Epidermal melanocyte (primary cell): ENCODE measurements around the gene FRMD4A.
"Not testable (repeated sequence)": the region's sequence is repeated elsewhere in the genome, so short reads cannot be mapped to it uniquely, and the experiment has no call there.

Source experiments
- DNase-seq: peaks from one replicate; pipeline ENCODE4 v3.0.0; 2011; ENCODE audit warnings: low spot score; ENCODE audit not compliant: insufficient read length

The FRMD4A gene

DNA sequence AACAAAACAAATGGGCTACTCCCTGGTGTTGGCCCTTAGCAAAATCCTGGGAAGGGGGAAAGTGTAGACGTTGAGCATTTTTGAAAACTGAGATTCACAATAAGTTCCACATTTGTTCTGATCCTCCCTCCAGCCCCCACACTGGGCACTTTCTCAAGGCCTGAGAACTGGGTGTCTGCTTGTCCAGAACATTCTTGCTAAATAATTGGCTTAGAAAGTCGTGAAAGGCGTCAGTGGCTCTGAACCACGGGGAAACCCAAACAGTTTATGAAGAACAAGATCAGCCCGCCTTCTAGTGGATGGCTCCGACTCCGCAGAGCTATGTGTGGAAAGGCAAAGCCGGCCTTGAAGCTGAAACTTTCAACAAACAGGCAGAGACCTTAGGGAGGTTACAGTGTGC is 373.9 kb downstream of the FRMD4A start:
- no peak for DNase-seq

DNA sequence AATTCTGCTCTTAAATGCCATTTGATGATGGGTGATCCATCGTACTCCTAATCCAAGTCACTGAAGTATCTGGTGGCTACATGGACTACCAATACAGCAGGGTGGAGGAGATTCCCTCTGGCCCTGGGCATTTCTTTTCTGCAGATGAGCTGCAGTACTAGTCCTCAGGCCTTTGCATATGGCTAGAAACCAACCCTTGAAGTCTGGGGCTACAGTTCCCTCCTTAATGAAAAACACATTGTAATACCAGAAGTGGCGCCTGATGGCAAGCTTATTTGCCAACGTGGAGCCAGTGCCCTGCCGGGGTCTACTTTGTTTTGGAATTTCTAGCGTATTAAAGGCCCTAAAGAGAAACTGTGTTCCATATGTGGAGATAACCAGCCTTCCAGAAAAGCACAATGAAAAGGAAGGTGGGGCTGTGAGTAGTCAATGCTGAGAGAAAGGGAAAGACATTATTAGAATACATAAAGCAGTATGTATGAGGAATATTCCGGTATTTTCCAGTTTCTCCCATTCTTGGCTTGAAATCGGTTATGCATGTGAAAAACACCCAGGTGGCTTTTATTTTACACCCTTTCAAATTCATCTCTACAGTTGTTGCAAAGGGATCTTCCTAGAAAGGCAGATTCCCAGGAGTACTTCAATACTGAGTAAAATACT is 375.2 kb downstream of the FRMD4A start:
- DNase-seq = no peak

DNA sequence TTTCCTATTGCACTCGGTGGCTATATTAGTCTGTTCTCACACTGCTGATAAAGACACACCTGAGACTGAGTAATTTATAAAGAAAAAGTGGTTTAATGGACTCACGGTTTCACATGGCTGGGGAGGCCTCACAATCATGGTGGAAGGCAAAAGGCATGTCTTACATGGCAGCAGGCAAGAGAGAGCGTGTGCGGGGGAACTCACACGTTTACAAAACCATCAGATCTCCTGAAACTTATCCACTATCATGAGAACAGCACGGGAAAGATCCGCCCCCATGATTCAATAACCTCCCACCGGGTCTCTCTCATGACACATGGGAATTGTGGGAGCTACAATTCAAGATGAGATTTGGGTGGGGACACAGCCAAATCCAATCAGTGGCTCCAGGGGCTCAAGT is 376.5 kb downstream of the FRMD4A start:
- DNase-seq = not testable (repeated sequence)

DNA sequence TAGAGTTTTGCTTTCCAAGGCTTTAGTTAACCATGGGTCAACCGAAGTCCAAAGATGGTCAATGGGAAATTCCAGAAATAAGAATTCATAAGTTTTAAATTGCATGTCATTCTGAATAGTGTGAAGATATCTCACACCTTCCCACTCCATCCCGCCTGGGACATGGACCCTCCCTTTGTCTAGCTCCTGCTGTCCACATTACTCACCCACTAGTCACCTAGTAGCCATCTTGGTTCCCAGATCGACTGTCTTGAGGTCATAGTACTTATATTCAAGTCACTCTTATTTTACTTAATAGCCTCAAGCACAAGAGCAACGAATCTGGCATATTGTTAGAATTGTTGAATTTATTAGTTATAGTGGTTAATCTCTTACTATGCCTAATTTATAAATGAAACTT is 377.4 kb downstream of the FRMD4A start:
- DNase-seq = no peak

DNA sequence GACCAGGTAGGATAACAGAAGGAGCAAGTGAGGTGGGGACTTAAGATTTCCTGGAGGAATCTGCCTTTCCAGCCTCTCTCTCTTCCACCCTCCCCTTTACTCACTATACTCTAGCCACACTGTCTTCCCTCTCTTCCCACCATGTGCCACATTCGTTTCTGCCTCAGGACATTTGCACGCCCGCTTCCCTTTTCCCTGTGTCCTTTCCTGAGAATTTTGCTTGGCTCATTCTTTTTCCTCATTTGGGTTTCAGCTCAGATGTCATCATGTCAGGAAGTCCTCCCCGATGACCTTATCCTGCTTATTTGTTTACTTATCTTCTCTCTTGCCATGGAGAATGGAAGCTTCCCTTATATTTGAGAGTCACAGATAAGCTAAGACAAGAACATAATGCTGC is 380.2 kb downstream of the FRMD4A start:
- DNase-seq = no peak

DNA sequence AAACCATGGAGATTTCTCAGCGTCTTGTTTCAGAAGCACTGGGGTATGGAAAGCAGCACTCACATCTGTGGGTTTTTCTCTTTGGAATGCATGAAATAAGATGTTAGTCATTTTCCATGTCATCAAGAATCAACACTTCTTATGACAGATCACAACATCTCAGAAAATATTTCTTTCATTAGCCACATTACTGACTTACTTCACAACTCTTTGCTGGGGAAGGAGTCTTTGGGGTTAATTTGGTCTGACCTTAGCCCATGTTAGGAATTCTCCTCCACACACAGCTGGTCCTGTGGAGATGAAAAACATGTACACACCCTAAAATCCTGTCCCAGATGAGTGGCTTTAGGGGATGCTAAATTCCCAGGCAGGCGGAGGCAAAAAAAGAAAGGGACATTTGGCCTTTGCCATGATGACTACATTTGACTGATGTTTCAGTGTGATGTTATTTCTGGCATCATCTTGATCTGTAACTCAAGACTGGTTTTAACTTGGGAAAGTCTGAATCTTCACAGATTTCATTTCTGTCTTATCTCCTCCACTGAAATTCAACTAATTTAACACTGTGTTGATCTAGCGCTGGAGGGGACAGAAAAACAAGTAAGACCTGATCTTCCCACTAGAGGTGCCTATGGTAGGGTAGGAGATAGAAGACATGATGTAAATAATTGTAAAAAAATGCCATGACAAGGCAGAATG is 380.7 kb downstream of the FRMD4A start:
- DNase-seq = no peak

DNA sequence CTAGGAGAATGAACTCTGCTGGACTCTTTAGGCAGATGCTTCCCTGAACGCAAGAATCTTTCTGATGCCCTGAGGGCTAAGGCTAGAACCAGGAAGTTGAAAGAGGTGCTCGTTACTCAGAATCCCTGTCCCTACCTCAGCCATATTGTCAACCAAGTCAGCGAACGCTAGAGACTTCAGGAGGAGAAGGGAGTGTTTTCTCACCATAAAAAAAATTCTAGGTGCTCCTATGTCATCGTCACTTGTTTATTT is 384.6 kb downstream of the FRMD4A start:
- no peak for DNase-seq

DNA sequence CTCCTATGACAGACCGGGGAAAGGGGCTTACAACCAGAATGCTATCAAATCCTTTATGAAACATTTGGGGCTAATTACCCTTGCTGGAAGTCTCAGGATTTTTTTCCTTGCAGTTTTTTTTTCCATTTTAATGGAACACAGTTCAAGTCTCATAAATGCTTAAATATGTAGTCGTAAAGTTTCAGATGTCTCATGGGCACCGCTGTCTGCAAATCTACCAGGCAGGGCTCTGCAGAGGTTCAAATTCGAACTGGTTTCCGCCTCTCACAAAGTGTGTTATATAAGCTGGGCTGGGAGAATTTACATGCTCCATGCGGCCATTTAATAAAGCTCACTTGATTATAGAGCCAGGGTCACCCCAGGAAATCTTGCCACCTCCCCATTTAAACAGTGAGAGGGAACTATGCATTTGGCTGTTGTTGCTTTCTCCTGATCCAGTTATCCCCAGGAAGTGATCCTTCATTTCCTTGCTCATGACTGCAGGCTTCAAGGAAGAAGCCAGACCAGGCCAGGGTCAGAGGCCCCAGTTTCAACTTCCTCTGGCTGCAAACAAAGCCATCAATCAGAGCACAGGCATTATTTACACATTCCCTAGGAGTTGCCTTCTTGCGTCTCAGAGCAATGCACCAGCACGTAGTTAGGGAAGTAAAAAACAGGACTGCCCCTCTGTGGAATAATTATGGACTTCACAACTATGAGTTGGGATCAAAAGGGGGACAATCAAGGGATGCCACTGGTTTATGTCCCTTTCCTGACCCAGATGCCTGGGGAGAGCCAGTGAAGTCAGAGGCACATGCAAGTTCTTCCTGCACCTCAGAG is 385.1 kb downstream of the FRMD4A start:
- DNase-seq = no peak

DNA sequence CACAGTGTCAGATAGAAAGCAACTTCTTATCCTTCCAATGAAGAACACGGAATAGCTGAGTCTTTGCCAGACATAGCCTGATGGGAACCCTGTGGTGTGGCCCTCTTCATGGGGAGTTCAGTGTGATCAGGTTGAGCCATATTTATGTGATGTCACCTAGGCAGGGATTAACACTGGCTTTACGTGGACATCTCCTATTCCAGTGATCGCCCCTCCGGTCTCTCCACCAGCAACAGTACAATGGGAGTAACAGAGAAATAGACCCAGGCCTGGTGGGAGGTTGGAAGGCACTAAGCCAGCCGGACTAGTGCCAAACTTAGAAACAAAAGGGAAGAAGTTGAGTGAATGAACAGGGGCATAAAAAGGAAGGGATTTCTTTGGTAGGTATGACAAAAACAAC is 385.9 kb downstream of the FRMD4A start:
- no peak for DNase-seq

DNA sequence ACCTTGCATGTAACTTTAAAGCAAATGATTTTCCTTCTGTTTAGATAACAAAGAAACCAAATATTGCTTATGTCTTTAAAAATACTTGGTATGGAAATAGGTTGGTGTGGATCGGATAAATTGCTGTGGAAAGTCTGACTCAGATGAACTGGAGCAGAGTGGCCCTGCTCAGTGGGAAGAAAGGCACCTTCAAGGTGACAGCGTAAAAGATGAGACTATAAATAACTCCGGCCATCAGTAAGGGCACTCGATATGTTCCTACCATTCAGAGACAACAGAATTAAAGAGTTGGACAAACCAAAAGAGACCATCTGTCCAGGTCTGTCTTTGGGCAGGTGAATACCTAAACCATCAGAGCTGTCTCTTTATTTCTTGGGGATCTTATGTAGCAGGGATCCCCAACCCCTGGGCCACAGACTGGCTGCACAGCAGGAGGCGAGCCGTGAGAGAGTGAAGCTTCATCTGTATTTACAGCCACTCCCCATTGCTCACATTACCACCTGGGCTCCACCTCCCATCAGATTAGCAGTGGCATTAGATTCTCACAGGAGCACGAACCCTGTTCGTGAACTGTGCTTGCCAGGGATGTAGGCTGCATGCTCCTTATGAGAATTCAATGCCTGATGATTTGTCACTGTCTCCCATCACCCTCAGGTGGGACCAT is 386.9 kb downstream of the FRMD4A start:
- no peak for DNase-seq

DNA sequence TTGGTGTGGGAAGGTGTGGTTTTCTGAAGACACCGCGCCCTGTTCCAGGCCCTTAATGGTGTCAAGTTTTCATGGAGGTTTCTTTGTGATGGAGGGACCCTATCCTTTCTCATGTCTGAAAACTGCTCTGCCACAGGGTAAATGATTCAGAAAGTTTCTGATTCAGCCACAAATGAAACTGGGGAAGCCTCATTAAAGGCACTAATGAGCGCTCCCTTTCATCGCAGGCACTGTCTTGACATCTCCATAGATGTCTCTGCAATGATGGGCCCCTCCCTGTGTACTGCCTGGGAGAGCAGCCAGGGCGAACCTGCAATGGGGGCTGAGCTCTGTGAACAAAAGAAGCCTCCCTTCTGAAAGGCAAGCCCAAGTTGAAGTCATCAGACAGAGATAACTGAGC is 388.7 kb downstream of the FRMD4A start:
- no peak for DNase-seq

DNA sequence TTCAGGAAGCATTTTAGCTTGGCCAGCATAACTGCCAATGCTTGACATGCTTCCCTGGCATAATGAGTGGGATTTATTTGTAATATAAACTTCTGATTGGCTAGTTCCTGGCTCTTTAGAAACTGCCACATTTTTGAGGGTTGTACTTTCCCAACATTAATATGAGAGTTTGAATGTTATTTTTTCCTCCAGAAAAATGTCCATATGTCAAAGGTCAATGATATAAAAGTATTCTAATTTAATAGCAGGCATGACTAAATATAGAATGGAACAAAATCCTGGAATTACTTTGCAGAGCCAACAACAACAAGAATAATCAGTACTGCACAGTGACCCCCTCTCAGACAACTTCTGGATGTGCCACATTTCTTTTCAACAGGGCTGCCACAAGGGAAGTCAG is 391.3 kb downstream of the FRMD4A start:
- DNase-seq = no peak

DNA sequence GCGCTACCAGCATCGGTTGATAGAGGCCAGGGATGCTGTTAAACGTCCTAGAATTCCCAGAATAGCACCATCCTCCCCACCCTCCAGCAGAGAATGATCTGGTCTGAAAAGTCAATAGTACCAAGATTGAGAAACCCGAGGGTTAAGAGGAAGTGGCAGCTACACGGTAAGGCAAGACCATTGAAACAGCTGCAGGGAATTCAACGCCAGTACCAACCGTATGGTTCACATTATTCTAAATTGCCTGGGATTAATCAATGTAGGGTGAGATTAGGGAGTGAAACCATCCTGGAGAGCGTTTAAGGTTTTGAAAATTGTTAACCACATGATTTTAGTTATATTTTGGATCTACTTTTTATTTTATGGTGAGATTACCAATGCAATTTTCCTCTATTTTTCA is 391.8 kb downstream of the FRMD4A start:
- no peak for DNase-seq

DNA sequence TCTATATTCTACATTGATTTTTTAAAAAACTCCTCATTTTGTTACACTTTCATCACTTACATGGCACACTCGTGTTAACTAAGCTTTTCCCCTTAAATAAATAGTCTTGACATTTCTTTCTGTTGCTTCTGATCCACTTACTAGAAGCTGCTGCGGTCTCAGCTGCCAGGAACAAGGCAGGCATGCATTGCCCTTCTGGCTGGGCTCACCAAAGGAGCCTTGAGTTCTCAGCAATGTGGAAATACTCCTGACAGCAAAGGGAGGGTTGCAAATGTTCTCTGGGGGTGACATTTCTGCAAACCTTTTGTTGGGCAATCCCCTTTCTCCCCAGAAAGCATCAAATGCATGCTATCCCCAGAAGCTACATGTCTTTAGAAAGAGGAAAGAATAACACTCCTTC is 393.9 kb downstream of the FRMD4A start:
- no peak for DNase-seq

DNA sequence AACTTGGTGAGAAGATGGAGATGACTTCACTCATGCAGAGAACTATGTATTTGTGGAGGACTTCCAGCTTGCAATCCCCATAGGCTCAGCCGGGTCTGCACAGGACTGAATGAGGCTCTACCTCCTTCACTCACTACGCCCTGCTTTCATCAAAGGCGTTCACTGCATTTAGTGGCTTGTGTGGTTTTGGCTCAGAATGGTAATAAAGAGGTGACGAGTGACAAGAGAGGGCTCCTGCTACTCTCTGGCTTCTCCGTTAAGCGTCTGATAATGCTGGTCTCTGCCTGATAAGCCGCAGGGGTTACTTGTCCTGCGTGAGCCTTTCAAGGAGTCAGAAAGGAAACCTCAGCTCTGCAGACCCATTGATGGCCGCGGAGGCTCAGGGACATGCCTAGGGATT is 400.6 kb downstream of the FRMD4A start:
- DNase-seq = no peak

DNA sequence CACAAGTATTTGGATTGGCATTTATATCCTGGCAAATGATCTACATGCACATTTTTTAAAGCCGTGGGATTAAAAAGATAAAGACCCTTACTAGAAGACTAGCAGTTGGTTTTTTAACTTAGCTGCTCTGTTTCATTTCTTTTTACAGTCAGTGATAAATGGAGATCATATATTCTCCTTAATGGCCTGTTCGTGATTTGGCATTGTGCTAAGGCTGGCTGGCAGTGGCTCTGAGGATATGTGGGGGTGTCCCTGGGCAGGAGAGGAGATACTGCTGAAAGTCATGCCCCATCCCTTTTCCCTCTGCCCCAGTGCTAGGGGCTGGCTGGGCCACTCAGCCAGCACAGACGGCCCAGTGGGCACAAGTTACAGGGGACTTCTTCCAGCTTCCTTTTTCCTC is 402.3 kb downstream of the FRMD4A start:
- no peak for DNase-seq

DNA sequence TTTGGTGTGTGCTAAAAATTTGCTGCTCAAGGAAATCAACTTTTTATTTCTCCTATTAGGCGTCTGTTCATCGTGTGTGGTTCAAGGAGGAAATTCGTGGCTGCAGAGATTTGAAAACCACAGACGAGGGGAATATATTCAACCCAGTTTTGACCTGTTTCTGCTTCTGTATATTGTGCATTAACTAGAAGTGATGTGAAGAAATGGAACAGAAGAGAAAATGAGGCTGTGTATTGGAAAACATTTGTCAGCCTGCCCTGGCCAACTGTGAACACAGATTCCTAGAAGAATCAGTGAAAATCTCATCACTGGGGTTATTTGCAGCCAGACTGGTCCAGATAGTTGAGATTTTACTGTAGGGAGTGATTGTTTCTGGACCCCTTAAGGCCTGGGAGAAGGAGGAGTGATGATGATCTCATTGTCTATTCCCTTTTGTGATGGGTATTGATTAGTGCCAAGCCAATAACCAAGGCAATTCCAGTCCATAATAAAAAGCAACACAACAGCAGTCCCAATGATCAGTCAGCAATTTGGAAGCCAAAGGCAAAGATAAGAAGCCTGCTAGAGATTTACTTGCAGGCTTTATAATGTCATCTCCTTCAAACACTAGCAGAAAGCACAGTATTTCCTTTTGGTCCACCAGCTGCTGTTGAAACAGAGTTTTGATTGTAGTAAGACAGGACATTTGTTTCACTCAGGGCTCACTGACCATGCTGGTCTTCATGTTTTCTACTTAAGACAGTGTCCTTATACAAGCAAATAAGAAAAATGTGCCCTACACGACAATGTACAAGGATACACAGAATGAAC is 404.5 kb downstream of the FRMD4A start:
- no peak for DNase-seq

DNA sequence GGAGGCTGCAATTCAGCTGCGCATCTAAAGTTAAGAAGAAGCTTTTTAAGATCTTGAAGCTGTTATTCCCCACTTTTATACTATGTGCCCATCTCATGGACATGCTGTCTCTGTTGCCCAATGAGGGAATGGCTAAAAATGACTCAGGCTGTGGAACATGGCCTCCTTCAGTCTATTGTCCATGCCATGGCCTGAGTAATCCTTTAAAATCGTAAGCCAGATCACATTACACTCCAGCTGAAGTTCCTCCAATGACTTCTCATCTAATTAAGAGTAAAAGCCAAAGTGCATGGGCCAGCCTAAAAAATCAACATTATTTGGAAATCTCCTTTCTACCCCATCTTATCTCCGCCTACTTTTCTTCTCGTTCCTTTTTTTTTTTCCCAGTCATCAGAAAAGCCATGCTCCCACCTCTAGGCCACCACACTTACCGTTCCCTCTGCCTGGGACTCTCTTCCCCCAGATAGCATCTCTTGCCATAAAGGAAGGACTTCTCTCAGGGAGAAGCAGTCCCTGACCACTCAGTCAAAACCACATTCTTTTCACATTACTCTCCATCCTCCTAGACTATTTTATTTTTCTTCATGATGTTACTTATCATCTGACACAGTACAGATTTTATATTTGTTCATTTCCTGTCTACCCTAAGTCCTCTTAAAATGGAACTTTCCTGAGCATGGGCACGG is 406.5 kb downstream of the FRMD4A start:
- DNase-seq = peak; percentile 20

DNA sequence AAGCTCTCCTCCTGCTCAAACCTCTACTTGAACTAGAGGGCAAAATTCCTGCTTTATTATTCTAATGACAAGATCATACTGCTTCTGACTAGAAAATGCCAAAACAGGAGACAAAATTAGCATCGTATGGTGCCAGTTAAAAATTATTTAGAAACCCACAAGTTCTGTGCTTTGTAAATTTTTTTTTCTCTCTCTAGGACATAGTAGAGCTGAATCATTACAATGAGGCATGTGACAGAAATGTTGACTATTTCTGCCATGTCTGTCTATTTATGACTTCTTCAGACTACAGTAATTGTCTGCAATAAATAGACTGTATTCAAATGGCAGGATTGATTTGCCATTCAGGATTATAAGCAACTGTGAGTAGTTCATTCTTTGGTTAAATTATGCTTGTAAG is 408.1 kb downstream of the FRMD4A start:
- no peak for DNase-seq

DNA sequence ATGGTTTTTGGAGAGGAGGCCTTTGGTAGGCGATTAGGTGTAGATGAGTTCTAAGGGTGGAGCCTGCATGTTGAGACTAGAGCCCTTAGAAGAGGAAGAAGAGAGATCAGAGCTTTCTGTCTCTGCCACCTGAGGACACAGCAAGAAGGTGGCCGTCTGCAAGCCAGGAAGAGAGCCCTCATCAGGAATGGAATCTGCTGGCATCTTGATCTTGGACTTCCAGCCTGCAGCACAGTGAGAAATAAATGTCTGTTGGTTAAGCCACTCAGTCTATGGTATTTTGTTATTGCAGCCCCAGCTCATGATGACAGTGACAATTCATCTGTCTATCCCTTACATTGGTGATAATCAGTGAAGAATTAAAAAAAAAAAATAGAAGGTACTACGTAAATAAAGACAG is 408.8 kb downstream of the FRMD4A start:
- no peak for DNase-seq

DNA sequence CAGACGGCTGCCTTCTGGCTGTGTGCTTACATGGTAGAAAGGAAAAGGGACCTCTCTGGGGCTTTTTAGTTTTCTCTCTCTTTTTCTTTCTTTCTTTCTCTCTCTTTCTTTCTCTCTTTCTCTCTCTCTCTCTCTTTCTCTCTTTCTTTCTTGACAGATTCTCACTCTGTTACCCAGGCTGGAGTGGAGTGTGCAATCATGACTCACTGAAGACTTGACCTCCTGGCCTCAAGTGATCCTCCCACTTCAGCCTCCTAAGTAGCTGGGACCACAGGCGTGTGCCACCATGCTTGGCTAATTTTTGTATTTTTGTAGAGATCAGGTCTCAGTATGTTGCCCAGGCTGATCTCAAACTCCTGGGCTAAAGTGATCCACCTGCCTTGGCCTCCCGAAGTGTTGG is 409.6 kb downstream of the FRMD4A start:
- not testable (repeated sequence) for DNase-seq
